HUES6 (cell line): ENCODE results near the gene UNC93B1.
"Not testable (repeated sequence)": the region's sequence is repeated elsewhere in the genome, so short reads cannot be mapped to it uniquely, and the experiment has no call there.

Source experiments
- H3K27ac ChIP-seq: 2 replicates; pipeline ENCODE4 v1.7.0; 2013; ENCODE audit warnings: low read depth, mild to moderate bottlenecking, low read length, inconsistent platforms
- H3K27me3 ChIP-seq: 2 replicates; pipeline ENCODE4 v1.6.1; 2013; ENCODE audit warnings: low read length; ENCODE audit not compliant: control insufficient read depth, insufficient read depth
- H3K36me3 ChIP-seq: 2 replicates; pipeline ENCODE4 v1.6.1; 2013; ENCODE audit warnings: low read length; ENCODE audit not compliant: control insufficient read depth, insufficient read depth
- H3K4me1 ChIP-seq: 2 replicates; pipeline ENCODE4 v1.6.1; 2013; ENCODE audit warnings: low read length; ENCODE audit not compliant: control insufficient read depth, insufficient read depth
- H3K4me3 ChIP-seq: 2 replicates; pipeline ENCODE4 v1.5.1; 2013; ENCODE audit warnings: low read depth, low read length
- H3K9ac ChIP-seq: one replicate; pipeline ENCODE4 v1.6.1; 2013; ENCODE audit warnings: mild to moderate bottlenecking, low read length
- H3K9me3 ChIP-seq: 2 replicates; pipeline ENCODE4 v1.6.1; 2013; ENCODE audit warnings: low read depth, low read length; ENCODE audit not compliant: control insufficient read depth, insufficient read depth

UNC93B1 gene

GRCh38 chr11:67991347-67992121, 12.4 kb downstream of the UNC93B1 start:
- H3K9ac ChIP-seq, result peak overlapping the region; percentile 33
- H3K4me1 ChIP-seq, H3K36me3 ChIP-seq, H3K27me3 ChIP-seq, H3K27ac ChIP-seq, H3K9me3 ChIP-seq: not testable (repeated sequence)
- peak overlapping the region; percentile 62 for H3K4me3 ChIP-seq

GRCh38 chr11:67990546-67991346, 13.2 kb downstream of the UNC93B1 start:
- peak overlapping the region; percentile 62 for H3K4me3 ChIP-seq
- H3K27me3 ChIP-seq, H3K36me3 ChIP-seq, H3K4me1 ChIP-seq, H3K9me3 ChIP-seq, H3K27ac ChIP-seq: not testable (repeated sequence)
- H3K9ac ChIP-seq, result peak overlapping the region; percentile 33

GRCh38 chr11:67985302-67985701, 18.6 kb downstream of the UNC93B1 start:
- not testable (repeated sequence) for H3K4me1 ChIP-seq, H3K36me3 ChIP-seq, H3K9me3 ChIP-seq, H3K27me3 ChIP-seq, H3K9ac ChIP-seq, H3K4me3 ChIP-seq, H3K27ac ChIP-seq

GRCh38 chr11:67983951-67984350, 19.9 kb downstream of the UNC93B1 start:
- Histone ChIP-seq H3K9ac (no peak overlapping the region), H3K27me3 (no peaks in the 10 kb centered on the region; the same call in 1 of the 2 replicates), H3K4me3 (no peak overlapping the region), H3K36me3 (no peaks in the 10 kb centered on the region), H3K4me1 (0 out of 2 replicates have a peak, but pooled peaks cover 3% of the 10 kb centered on the region), H3K27ac (no peak overlapping the region), H3K9me3 (no peaks in the 10 kb centered on the region)

- not testable (repeated sequence) for H3K4me3 ChIP-seq, H3K27ac ChIP-seq, H3K4me1 ChIP-seq, H3K27me3 ChIP-seq, H3K36me3 ChIP-seq, H3K9me3 ChIP-seq, H3K9ac ChIP-seq
Measured at GRCh38 chr11:67982255-67982857, 21.5 kb downstream of the UNC93B1 start.

GRCh38 chr11:67981226-67981625, 22.7 kb downstream of the UNC93B1 start:
- not testable (repeated sequence) for H3K9ac ChIP-seq, H3K27me3 ChIP-seq, H3K9me3 ChIP-seq, H3K27ac ChIP-seq, H3K4me1 ChIP-seq, H3K36me3 ChIP-seq, H3K4me3 ChIP-seq

GRCh38 chr11:67978766-67979418, 25.0 kb downstream of the UNC93B1 start:
- H3K27me3 ChIP-seq, H3K36me3 ChIP-seq, H3K9me3 ChIP-seq, H3K4me1 ChIP-seq, H3K27ac ChIP-seq, H3K9ac ChIP-seq, H3K4me3 ChIP-seq: not testable (repeated sequence)

- not testable (repeated sequence) for H3K4me1 ChIP-seq, H3K4me3 ChIP-seq, H3K9ac ChIP-seq, H3K36me3 ChIP-seq, H3K27ac ChIP-seq, H3K9me3 ChIP-seq, H3K27me3 ChIP-seq
Measured at GRCh38 chr11:67974746-67975145, 29.2 kb downstream of the UNC93B1 start.

GRCh38 chr11:67965830-67966348, 38.0 kb downstream of the UNC93B1 start:
- H3K36me3 ChIP-seq, H3K9me3 ChIP-seq, H3K9ac ChIP-seq: not testable (repeated sequence)

GRCh38 chr11:67964746-67965145, 39.2 kb downstream of the UNC93B1 start:
- not testable (repeated sequence) for H3K36me3 ChIP-seq, H3K4me3 ChIP-seq, H3K27ac ChIP-seq, H3K27me3 ChIP-seq, H3K9ac ChIP-seq, H3K9me3 ChIP-seq, H3K4me1 ChIP-seq

More at GRCh38 chr11:67965830-67966348, 38.0 kb downstream of the UNC93B1 start:
- not testable (repeated sequence) for H3K27ac ChIP-seq, H3K4me3 ChIP-seq, H3K27me3 ChIP-seq, H3K4me1 ChIP-seq
